Ectodermal cell (in vitro differentiated cells): ENCODE data around the gene KRT38.

Experiments
- H3K27ac ChIP-seq: 2 replicates; pipeline ENCODE4 v1.7.0; 2013; ENCODE audit warnings: mild to moderate bottlenecking, low read depth, low read length; ENCODE audit not compliant: insufficient read depth, poor library complexity, severe bottlenecking
- H3K27me3 ChIP-seq: 2 replicates; pipeline ENCODE4 v1.7.0; 2013; ENCODE audit warnings: mild to moderate bottlenecking, low read length; ENCODE audit not compliant: insufficient read depth, control insufficient read depth, poor library complexity, severe bottlenecking
- H3K36me3 ChIP-seq: one replicate; pipeline ENCODE4 v1.7.0; 2013; ENCODE audit warnings: low read length; ENCODE audit not compliant: control insufficient read depth, insufficient read depth
- H3K4me1 ChIP-seq: one replicate; pipeline ENCODE4 v1.7.0; 2013; ENCODE audit warnings: low read length; ENCODE audit not compliant: control insufficient read depth, insufficient read depth
- H3K4me3 ChIP-seq: 2 replicates; pipeline ENCODE4 v1.7.0; 2013; ENCODE audit warnings: low read depth, low read length, control low read depth; ENCODE audit not compliant: insufficient read depth
- H3K9me3 ChIP-seq: 2 replicates; pipeline ENCODE4 v1.7.0; 2013; ENCODE audit warnings: mild to moderate bottlenecking, low read length, moderate library complexity; ENCODE audit not compliant: control insufficient read depth
- WGBS, 2 experiments: methylation state at CpG; one replicate each; pipeline ENCODE4 v1.1.7; 2013; ENCODE audit warnings: missing lambda C conversion rate in 2 of 2; 5-methylcytosine and 5-hydroxymethylcytosine counted together

Gene KRT38

GRCh38 chr17:41390411-41390938 is 50.3 kb downstream of the KRT38 start:
- no peaks in the 10 kb centered on the region for H3K36me3 ChIP-seq
- no peak overlapping the region for H3K4me3 ChIP-seq
- H3K27ac ChIP-seq, result no peak overlapping the region
- H3K4me1 ChIP-seq, result no peaks in the 10 kb centered on the region
- no peaks in the 10 kb centered on the region for H3K9me3 ChIP-seq
- H3K27me3 ChIP-seq, result no peaks in the 10 kb centered on the region
- 91 to 94% methylated on average over 7 of the region's 7 CpGs for WGBS, 2 experiments

GRCh38 chr17:41387670-41388069 is 53.1 kb downstream of the KRT38 start:
- H3K36me3 ChIP-seq, result no peaks in the 10 kb centered on the region
- H3K4me3 ChIP-seq, result no peak overlapping the region
- WGBS, 2 experiments, result 77 to 90% methylated on average over 4 of the region's 4 CpGs

GRCh38 chr17:41386227-41386626 is 54.6 kb downstream of the KRT38 start:
- Histone ChIP-seq H3K4me3 (no peak overlapping the region), H3K27ac (no peak overlapping the region), H3K4me1 (no peaks in the 10 kb centered on the region), H3K36me3 (no peaks in the 10 kb centered on the region), H3K9me3 (no peaks in the 10 kb centered on the region), H3K27me3 (no peaks in the 10 kb centered on the region)
- 86% methylated on average over 1 of the region's 1 CpG; no CpG with 5 or more reads in 1 of the 2 experiments for WGBS, 2 experiments

More at GRCh38 chr17:41387670-41388069, 53.1 kb downstream of the KRT38 start:
- H3K27ac ChIP-seq, result no peak overlapping the region
- H3K27me3 ChIP-seq, result no peaks in the 10 kb centered on the region
- no peaks in the 10 kb centered on the region for H3K9me3 ChIP-seq
- no peaks in the 10 kb centered on the region for H3K4me1 ChIP-seq
